Large intestine (tissue), 3 donors: ENCODE measurements around the gene NUP62. TPM values are rescaled to one million over a fixed set of nuclear protein-coding genes. Genes with fewer than 3 reads are reported as not detected.

Experiments
- DNase-seq, 2 donors: peaks; one replicate each; pipeline versions ENCODE4 v3.0.0 to v3.0.0-alpha.2; 2013
- H3K27ac ChIP-seq: one replicate; pipeline ENCODE4 v1.5.1; 2013; ENCODE audit warnings: low read length
- H3K27me3 ChIP-seq: 2 replicates; pipeline ENCODE4 v1.6.1; 2013; ENCODE audit warnings: low read length; ENCODE audit not compliant: control insufficient read depth, insufficient read depth
- H3K36me3 ChIP-seq: 2 replicates; pipeline ENCODE4 v1.6.1; 2013; ENCODE audit warnings: low read length; ENCODE audit not compliant: control insufficient read depth, insufficient read depth
- H3K4me1 ChIP-seq: one replicate; pipeline ENCODE4 v1.6.1; 2013; ENCODE audit warnings: low read length; ENCODE audit not compliant: control insufficient read depth, insufficient read depth
- H3K4me3 ChIP-seq: one replicate; pipeline ENCODE4 v1.5.1; 2013; ENCODE audit warnings: low read length
- H3K9me3 ChIP-seq: one replicate; pipeline ENCODE4 v1.6.1; 2013; ENCODE audit warnings: mild to moderate bottlenecking, low read depth, low read length, moderate library complexity; ENCODE audit not compliant: control insufficient read depth
- WGBS: methylation state at CpG from one replicate; pipeline ENCODE4 v1.1.5; 2013; ENCODE audit warnings: low lambda C conversion rate; ENCODE audit not compliant: insufficient coverage; 5-methylcytosine and 5-hydroxymethylcytosine counted together
- polyA plus RNA-seq: library from polyadenylated mRNA; unstranded; fragments of 120-200 nt; gene quantifications from one replicate; pipeline ENCODE4 v1.2.1, GENCODE V29; 2013

Gene NUP62
- polyA plus RNA-seq, 1 donor = 46.2 TPM

DNA sequence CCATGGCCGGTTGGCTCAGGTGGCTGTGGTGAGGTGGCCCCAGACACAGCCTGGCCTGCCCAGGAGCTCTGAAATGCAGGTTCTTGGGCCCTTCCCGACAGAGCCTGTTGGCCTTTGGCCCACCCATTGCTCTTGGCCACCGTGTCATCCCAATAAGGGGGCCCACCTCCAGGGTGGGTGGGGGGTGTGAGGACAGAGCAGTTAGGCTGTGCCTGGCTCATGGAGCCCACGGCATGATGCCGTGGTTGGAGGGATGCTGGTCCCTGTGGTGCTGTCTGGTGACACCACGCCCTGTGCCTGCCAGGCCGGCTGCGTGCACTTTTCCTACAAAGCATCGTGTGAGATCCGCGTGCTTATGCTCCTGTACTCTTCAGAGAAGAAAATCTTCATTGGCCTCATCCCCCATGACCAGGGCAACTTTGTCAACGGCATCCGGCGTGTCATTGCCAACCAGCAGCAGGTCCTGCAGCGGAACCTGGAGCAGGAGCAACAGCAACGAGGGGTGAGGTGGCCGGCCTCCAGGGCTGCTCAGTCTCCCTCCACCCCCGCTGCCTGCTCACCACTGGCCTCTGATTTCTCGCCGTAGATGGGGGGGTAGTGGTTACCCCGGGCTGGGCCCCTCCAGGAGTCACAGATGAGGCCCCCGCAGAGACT is 69.5 kb downstream of the NUP62 start:
- WGBS = 80% methylated on average over 2 of the region's 22 CpGs
- Histone ChIP-seq H3K4me1 (no peaks in the 10 kb centered on the region), H3K4me3 (no peak overlapping the region), H3K9me3 (peaks cover 2% of the 10 kb centered on the region), H3K36me3 (peaks cover 81% of the 10 kb centered on the region), H3K27me3 (no peaks in the 10 kb centered on the region), H3K27ac (no peak overlapping the region)
- DNase-seq = no peak

DNA sequence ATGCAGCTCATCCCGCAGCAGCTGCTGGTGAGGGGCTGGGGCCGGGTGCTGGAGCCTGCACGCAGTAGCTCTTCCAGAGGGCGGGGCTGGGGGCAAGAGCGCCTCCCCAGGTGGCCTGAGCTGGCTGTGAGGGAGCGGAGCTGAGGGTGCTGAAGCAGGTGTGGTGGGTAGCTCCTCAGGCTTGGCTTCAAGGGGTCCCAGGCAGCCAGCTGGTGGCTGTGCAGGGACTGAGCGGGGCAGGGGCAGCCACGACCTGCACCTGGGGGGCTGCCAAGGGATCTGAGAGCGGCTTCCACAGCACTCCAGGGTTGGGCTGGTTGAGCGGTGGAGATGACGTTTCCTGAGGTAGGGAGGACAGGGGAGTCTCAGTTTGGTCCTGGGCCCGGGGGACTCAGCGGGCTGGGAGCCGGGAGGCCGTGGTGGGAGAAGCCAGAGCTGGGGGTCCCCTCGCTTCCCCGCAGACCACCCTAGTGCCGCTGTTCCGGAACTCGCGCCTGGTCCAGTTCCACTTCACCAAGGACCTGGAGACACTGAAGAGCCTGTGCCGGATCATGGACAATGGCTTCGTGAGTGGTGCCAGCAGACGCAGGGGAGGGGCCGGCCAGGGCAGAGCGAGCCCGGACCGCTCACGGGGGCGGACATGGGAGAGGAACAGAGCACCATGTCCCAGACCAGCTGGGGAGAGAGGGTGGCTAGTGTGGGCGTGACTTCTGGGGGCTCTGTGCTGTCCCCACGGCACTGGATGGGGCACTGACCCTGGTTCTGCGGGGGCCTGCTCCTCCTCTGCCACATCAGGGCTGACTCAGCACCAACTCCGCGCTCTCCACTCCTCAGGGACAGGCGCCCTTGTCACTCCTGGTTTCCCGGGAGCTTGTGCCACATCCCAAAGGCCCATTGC is 71.0 kb downstream of the NUP62 start:
- WGBS = no CpG with 5 or more reads among the region's 37 CpGs
- Histone ChIP-seq H3K4me3 (no peak overlapping the region), H3K27me3 (no peaks in the 10 kb centered on the region), H3K36me3 (peaks cover 70% of the 10 kb centered on the region), H3K4me1 (no peaks in the 10 kb centered on the region), H3K9me3 (peaks cover 2% of the 10 kb centered on the region), H3K27ac (no peak overlapping the region)
- DNase-seq = no peak

DNA sequence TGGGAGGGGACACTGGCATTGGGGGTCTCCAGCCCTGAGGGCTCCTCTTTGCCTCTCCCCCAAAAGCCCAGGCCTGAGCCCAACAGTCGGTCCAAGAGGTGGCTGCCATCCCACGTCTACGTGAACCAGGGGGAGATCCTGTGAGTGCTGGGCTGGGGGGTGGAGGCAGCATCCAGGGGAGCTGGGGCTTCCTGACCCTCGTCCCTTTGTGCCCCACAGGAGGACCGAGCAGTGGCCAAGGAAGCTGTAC is 71.5 kb downstream of the NUP62 start:
- no peaks in the 10 kb centered on the region for H3K27me3 ChIP-seq
- peaks cover 67% of the 10 kb centered on the region for H3K36me3 ChIP-seq
- DNase-seq = no peak
- H3K9me3 ChIP-seq = peaks cover under 1% of the 10 kb centered on the region
- no CpG with 5 or more reads among the region's 5 CpGs for WGBS
- no peak overlapping the region for H3K4me3 ChIP-seq
- H3K4me1 ChIP-seq = peaks cover 1% of the 10 kb centered on the region
- H3K27ac ChIP-seq = no peak overlapping the region

DNA sequence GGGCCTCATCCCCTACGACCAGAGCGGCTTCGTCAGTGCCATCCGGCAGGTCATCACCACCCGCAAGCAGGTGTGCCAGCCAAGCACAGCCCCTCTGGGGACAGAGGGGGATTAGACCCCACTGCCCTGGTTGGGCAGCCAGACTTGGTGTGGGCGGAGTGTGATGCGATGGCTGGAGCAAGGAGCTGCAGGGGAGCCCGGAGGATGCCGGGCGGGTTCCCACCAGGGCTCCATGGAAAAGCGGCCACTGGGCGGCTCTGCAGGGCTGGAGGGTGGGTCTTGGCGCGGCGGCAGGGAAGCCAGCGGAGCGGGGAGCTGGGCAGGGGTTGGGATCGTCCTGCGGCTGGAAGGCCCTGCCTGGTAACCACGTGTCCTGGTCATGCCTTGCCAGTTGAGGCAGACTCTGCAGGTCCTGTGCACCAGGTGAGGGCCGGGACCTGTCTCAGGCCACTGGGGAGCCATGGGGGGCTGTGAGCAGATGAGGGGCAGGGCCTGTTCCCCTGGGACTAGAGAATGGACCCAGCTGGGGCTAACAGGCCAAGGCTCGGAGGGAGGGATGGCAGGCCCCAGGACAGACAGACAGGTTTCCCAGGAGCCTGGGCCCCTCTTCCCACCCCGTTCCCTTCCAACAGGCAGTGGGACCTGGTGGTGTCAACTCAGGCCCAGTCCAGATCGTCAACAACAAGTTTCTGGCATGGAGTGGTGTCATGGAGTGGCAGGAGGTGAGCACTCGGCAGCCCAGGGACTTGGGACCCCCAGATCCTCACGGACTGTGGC is 72.1 kb downstream of the NUP62 start:
- no peak overlapping the region for H3K27ac ChIP-seq
- no peaks in the 10 kb centered on the region for H3K27me3 ChIP-seq
- peaks cover 68% of the 10 kb centered on the region for H3K36me3 ChIP-seq
- WGBS = no CpG with 5 or more reads among the region's 26 CpGs
- H3K4me3 ChIP-seq = no peak overlapping the region
- no peaks in the 10 kb centered on the region for H3K9me3 ChIP-seq
- H3K4me1 ChIP-seq = peaks cover 6% of the 10 kb centered on the region
- no peak for DNase-seq

Other genes with a start within 250 kb of the NUP62 start
- gene ADM5, start 239.9 kb downstream of the NUP62 start, polyA plus RNA-seq = 1.4 TPM
- 7.4 TPM for gene CPT1C, start 238.4 kb downstream of the NUP62 start, polyA plus RNA-seq
- 0.15 TPM for gene TSKS, start 166.2 kb downstream of the NUP62 start, polyA plus RNA-seq
- 60.5 TPM for gene AP2A1, start 162.5 kb downstream of the NUP62 start, polyA plus RNA-seq
- gene FUZ, start 116.2 kb downstream of the NUP62 start, polyA plus RNA-seq = 18.4 TPM
- 57.7 TPM for gene MED25, start 111.2 kb downstream of the NUP62 start, polyA plus RNA-seq
- 153 TPM for gene PTOV1, start 78.3 kb downstream of the NUP62 start, polyA plus RNA-seq
- 61.2 TPM for gene PNKP, start 61.9 kb downstream of the NUP62 start, polyA plus RNA-seq
- gene AKT1S1, start 52.1 kb downstream of the NUP62 start, polyA plus RNA-seq = 38.5 TPM
- gene TBC1D17, start 51.8 kb downstream of the NUP62 start, polyA plus RNA-seq = 31.6 TPM
- 3.5 TPM for gene IL4I1, start 32.6 kb downstream of the NUP62 start, polyA plus RNA-seq
- 44.7 TPM for gene ATF5, start 299 bp downstream of the NUP62 start, polyA plus RNA-seq
- gene SIGLEC11, start 31.7 kb upstream of the NUP62 start, polyA plus RNA-seq = 23.8 TPM
- 52.9 TPM for gene VRK3, start 95.9 kb upstream of the NUP62 start, polyA plus RNA-seq
- gene ZNF473, start 96.5 kb upstream of the NUP62 start, polyA plus RNA-seq = 6.7 TPM
- gene IZUMO2, start 233.8 kb upstream of the NUP62 start, polyA plus RNA-seq = not detected